Measurements from ENCODE around the gene PLA2G2A. TPM values are rescaled to one million over a fixed set of nuclear protein-coding genes. Genes with fewer than 3 reads are reported as not detected.

The PLA2G2A gene
- total RNA-seq, 2 experiments from 2014 or later, result not detected

DNA sequence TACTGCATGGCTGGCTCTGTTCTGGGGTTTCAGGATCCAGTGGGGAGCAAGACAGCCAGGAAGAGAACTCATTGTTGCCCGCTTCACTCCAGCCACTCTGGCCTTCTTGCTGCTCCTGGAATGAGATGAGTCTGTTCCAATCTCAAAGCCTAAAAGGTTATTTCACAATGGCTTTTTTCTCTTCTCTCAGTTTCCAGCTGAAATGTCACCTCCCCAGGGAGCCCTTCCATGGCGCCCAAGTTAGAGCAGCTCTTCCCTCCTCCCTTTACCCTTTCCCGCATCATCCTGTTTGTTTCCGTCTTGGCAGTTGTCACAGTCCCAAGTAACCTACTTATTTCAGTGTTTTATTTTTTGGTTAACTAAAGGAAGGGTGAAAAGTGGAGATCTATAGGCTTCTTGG is 15.8 kb downstream of the PLA2G2A start:
- ATAC-seq (no peak), DNase-seq (no peak)
- no peak overlapping the region for H3K27ac Mint-ChIP-seq
- peaks cover 10% of the 10 kb centered on the region for H3K27me3 Mint-ChIP-seq
- no peaks in the 10 kb centered on the region for H3K36me3 Mint-ChIP-seq
- no peaks in the 10 kb centered on the region for H3K9me3 Mint-ChIP-seq (ENCODE audit: low read depth)
- H3K4me1 Mint-ChIP-seq, result no peaks in the 10 kb centered on the region
- CTCF ChIA-PET, result interaction anchor here (0.6 kb wide), 1 partner anchor 189 kb away, joined by 3 read pairs; no protein-coding TSS in a partner anchor
- no peak overlapping the region for H3K4me3 Mint-ChIP-seq

DNA sequence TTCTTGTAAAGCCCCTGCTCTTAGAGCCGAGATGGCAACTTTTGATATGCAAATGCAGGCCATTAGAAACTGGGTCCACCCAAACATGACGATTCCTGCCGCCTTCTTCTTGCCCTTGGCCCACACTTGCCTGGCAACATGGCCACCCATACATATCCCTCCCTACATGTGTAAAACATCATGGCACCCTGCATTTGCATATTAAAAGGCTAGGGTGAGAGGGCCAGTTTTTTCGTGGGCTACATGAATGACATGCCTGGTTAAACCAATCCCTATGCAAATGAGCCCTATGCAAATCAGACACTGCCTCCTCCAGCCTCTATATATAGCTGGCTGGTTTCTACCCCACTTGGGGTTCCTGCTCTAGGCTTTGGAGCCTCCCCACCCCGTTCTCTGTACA is 18.8 kb downstream of the PLA2G2A start:
- H3K36me3 Mint-ChIP-seq, result no peaks in the 10 kb centered on the region
- ATAC-seq, result no peak
- DNase-seq, result no peak
- CTCF ChIA-PET, result no interaction called here
- H3K4me3 Mint-ChIP-seq, result no peak overlapping the region
- H3K9me3 Mint-ChIP-seq (ENCODE audit: low read depth), result no peaks in the 10 kb centered on the region
- no peak overlapping the region for H3K27ac Mint-ChIP-seq
- peaks cover 11% of the 10 kb centered on the region for H3K27me3 Mint-ChIP-seq
- H3K4me1 Mint-ChIP-seq, result no peaks in the 10 kb centered on the region

- Mint-ChIP-seq H3K36me3 (no peaks in the 10 kb centered on the region), H3K9me3 (ENCODE audit: low read depth) (peaks cover 4% of the 10 kb centered on the region), H3K4me3 (no peak overlapping the region), H3K27me3 (peaks cover 21% of the 10 kb centered on the region), H3K27ac (no peak overlapping the region), H3K4me1 (no peaks in the 10 kb centered on the region)
- no peak for ATAC-seq
- CTCF ChIA-PET, result no interaction called here
- DNase-seq, result no peak
These were observed 21.6 kb downstream of the PLA2G2A start for GRCh38 chr1:19957779-19958178.

DNA sequence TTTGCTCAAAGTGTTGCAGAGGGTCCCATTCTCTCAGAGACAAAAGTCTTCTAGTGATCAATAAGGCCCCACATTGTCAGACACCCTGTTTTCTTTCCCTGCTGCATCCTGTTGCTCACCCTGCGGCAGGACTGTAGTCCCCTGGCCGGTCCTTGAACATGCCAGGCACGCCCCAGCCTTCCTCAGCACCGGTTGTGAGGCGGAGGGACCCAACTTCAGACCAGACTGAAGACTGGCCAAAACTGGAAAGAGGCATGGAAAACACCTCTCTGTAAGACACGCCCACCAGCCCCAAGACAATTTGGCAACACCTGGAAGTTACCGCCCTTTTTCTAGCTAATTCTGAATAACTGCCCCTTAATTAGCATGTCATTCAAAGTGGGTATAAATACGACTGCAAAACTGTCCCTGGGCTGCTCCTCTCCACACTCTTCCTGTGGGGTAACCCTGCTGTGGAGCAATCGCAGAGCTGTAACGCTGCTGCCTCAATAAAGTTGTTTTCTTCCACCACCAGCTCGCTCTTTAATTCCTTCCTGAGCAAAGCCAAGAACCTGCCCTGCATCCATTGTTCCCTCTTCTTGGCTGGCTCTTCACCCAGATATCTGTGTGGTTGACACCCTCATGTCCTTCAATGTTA is 23.8 kb downstream of the PLA2G2A start:
- DNase-seq, result no peak
- Mint-ChIP-seq H3K4me3 (no peak overlapping the region), H3K27me3 (peaks cover 28% of the 10 kb centered on the region), H3K4me1 (no peaks in the 10 kb centered on the region), H3K27ac (no peak overlapping the region), H3K36me3 (no peaks in the 10 kb centered on the region), H3K9me3 (ENCODE audit: low read depth) (peaks cover 4% of the 10 kb centered on the region)
- ATAC-seq, result no peak
- CTCF ChIA-PET, result no interaction called here

- Mint-ChIP-seq H3K27me3 (peaks cover 32% of the 10 kb centered on the region), H3K4me1 (no peaks in the 10 kb centered on the region), H3K9me3 (ENCODE audit: low read depth) (peaks cover 4% of the 10 kb centered on the region), H3K36me3 (no peaks in the 10 kb centered on the region), H3K27ac (no peak overlapping the region), H3K4me3 (no peak overlapping the region)
- CTCF ChIA-PET, result no interaction called here
- DNase-seq, result no peak
- ATAC-seq, result no peak
These were observed 25.4 kb downstream of the PLA2G2A start for GRCh38 chr1:19954059-19954458.

GRCh38 chr1:19949016-19949415 is 30.4 kb downstream of the PLA2G2A start:
- no peaks in the 10 kb centered on the region for H3K4me1 Mint-ChIP-seq
- H3K36me3 Mint-ChIP-seq, result no peaks in the 10 kb centered on the region
- DNase-seq (no peak), ATAC-seq (no peak)
- peaks cover 34% of the 10 kb centered on the region for H3K27me3 Mint-ChIP-seq
- H3K4me3 Mint-ChIP-seq, result no peak overlapping the region
- H3K27ac Mint-ChIP-seq, result no peak overlapping the region
- no peaks in the 10 kb centered on the region for H3K9me3 Mint-ChIP-seq (ENCODE audit: low read depth)
- CTCF ChIA-PET, result interaction anchor here (0.6 kb wide), 1 partner anchor 263 kb away, joined by 3 read pairs; no protein-coding TSS in a partner anchor

DNA sequence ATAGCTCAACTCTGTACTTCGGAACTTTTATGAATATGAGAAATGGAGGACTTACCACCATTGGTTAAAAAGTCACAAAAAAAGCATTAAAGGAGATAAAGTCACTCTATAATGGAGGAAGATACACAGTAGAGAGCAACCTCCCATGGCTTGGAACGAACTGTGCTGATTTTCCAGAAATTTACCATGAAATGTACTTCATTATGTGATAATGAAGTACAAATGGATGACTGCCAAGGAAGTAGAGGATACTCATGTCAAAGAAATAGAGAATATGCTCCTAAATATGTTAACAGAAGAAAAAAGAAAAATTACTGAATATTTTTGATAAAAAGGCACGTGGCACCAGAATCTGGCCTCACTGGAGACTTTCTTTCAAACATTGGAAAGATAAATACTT is 32.4 kb downstream of the PLA2G2A start:
- Mint-ChIP-seq H3K4me3 (no peak overlapping the region), H3K27me3 (peaks cover 23% of the 10 kb centered on the region), H3K4me1 (no peaks in the 10 kb centered on the region), H3K9me3 (ENCODE audit: low read depth) (no peaks in the 10 kb centered on the region), H3K36me3 (no peaks in the 10 kb centered on the region), H3K27ac (no peak overlapping the region)
- DNase-seq (no peak), ATAC-seq (no peak)
- CTCF ChIA-PET, result no interaction called here

GRCh38 chr1:19946331-19946751 is 33.1 kb downstream of the PLA2G2A start:
- CTCF ChIA-PET, result no interaction called here
- DNase-seq (no peak), ATAC-seq (no peak)
- Mint-ChIP-seq H3K27me3 (peaks cover 21% of the 10 kb centered on the region), H3K4me3 (no peak overlapping the region), H3K4me1 (no peaks in the 10 kb centered on the region), H3K9me3 (ENCODE audit: low read depth) (no peaks in the 10 kb centered on the region), H3K27ac (no peak overlapping the region), H3K36me3 (no peaks in the 10 kb centered on the region)

DNA sequence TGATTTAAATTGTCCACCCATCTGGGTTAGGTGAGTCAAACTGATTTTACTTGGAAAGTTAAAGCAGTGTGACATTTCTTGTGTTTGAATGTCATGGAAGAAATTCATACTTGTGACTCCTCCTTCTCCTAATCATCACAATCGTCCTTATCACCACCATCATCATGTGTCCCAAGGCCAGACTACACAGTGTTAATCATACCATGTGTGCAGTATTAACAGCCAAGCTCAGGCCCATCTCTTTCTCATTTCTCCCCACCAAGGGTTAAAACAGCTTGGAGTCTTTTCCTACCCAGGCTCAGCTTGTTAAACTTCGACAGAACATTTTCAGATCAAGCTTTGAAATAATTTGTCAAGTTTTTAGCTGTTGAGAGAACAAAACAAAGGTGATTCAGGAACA is 33.5 kb downstream of the PLA2G2A start:
- no peak for DNase-seq
- CTCF ChIA-PET, result no interaction called here
- Mint-ChIP-seq H3K4me1 (no peaks in the 10 kb centered on the region), H3K9me3 (ENCODE audit: low read depth) (no peaks in the 10 kb centered on the region), H3K4me3 (no peak overlapping the region), H3K27me3 (peaks cover 21% of the 10 kb centered on the region), H3K36me3 (no peaks in the 10 kb centered on the region), H3K27ac (no peak overlapping the region)
- no peak for ATAC-seq

DNA sequence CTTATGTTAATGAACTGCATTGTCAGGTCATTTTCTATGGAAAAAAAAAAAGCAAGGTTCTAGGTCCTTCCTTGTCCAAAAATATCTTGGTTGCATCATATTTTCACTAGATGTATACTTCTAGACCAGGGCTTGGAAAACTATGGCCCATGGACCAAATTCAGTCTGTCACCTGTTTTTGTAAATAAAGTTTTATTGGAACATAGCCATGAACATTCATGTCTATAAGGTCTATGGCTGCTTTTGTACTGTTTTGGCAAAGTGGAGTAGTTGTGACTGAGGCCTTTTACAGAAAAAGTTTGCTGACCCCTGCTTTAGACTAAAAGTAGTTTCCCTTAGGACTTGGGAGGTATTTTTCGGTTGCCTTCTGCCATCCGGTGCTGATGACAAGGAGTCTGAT is 36.8 kb downstream of the PLA2G2A start:
- ATAC-seq (no peak), DNase-seq (no peak)
- H3K27ac Mint-ChIP-seq, result no peak overlapping the region
- H3K4me3 Mint-ChIP-seq, result no peak overlapping the region
- CTCF ChIA-PET, result no interaction called here
- no peaks in the 10 kb centered on the region for H3K4me1 Mint-ChIP-seq
- H3K27me3 Mint-ChIP-seq, result peaks cover 18% of the 10 kb centered on the region
- no peaks in the 10 kb centered on the region for H3K36me3 Mint-ChIP-seq
- H3K9me3 Mint-ChIP-seq (ENCODE audit: low read depth), result no peaks in the 10 kb centered on the region

DNA sequence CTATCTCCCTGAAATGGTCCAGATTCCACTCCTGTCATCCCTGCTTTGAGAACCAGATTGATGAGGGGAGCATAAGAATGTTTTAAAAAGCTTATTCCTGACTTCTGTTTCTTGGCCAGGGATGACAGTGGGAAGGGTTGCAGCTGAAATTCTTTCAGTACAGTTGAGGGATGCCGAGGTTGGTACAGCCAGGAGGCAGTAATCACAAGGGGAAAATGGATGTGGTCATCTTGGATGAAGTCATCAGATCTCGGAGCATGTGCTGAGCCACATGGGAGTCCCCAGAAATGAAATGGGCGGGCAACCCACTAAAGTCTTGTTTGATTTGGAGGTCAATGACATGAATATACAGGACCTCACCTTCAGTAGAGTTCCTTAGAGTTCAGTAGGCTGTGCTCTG is 37.3 kb downstream of the PLA2G2A start:
- Mint-ChIP-seq H3K27ac (no peak overlapping the region), H3K27me3 (peaks cover 18% of the 10 kb centered on the region), H3K4me1 (no peaks in the 10 kb centered on the region), H3K36me3 (no peaks in the 10 kb centered on the region), H3K9me3 (ENCODE audit: low read depth) (no peaks in the 10 kb centered on the region), H3K4me3 (no peak overlapping the region)
- DNase-seq (no peak), ATAC-seq (no peak)
- CTCF ChIA-PET, result no interaction called here

- H3K9me3 Mint-ChIP-seq (ENCODE audit: low read depth), result no peaks in the 10 kb centered on the region
- H3K27me3 Mint-ChIP-seq, result peaks cover 9% of the 10 kb centered on the region
- ATAC-seq (no peak), DNase-seq (no peak)
- no peak overlapping the region for H3K4me3 Mint-ChIP-seq
- peaks cover under 1% of the 10 kb centered on the region for H3K4me1 Mint-ChIP-seq
- CTCF ChIA-PET, result no interaction called here
- H3K36me3 Mint-ChIP-seq, result no peaks in the 10 kb centered on the region
- H3K27ac Mint-ChIP-seq, result no peak overlapping the region
These were observed 38.2 kb downstream of the PLA2G2A start for GRCh38 chr1:19941206-19941568.

DNA sequence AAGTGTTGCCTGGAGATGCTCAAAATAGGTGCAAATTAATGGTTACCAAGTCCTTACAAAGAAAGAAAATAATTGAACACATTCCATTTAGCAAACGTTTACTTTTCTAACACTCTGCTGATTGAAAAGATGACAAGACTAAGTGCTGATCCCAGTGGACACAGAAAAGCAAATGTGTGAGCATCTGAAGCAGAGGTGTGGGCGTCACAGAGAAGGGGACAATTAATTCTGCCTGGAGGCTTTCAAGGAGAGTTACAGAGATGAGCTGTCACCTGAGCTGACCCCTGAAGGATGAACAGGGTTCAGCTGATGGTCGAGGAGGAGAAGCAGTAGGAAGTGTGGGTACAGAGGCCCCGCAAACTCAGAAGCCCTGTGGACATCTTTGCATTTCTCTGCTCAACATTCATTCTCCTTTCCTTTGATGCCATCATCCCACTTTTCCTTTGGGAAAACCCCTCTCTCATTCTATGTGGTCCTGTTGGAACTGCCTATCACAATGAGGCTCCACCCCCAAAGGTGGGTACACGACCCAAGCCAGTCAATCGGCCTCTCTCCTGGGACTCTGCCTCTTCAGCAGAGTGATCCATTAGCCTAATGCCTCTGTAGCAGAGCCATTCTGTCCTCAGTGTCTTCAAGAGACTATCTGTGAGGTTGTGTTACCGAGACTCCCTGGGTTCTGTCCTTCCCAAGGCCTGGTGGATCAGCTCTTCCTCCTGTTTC is 38.8 kb downstream of the PLA2G2A start:
- Mint-ChIP-seq H3K9me3 (ENCODE audit: low read depth) (no peaks in the 10 kb centered on the region), H3K36me3 (no peaks in the 10 kb centered on the region), H3K4me3 (no peak overlapping the region), H3K27ac (no peak overlapping the region), H3K4me1 (peaks cover 1% of the 10 kb centered on the region), H3K27me3 (peaks cover 4% of the 10 kb centered on the region)
- CTCF ChIA-PET, result no interaction called here
- DNase-seq (no peak), ATAC-seq (no peak)

- DNase-seq, result no peak
- Mint-ChIP-seq H3K4me3 (no peak overlapping the region), H3K27ac (no peak overlapping the region), H3K4me1 (peaks cover 1% of the 10 kb centered on the region), H3K27me3 (no peaks in the 10 kb centered on the region), H3K9me3 (ENCODE audit: low read depth) (no peaks in the 10 kb centered on the region), H3K36me3 (no peaks in the 10 kb centered on the region)
- ATAC-seq, result no peak
- CTCF ChIA-PET, result no interaction called here
These were observed 40.9 kb downstream of the PLA2G2A start for GRCh38 chr1:19938472-19938871.

Data from activated CD8-positive, alpha-beta memory T cell treated with anti-CD3 and anti-CD28 coated beads, Interleukin-2, amount 10 ng/mL, durations not matched to agents 7 days and 5 days (primary cell).